CD4-positive, alpha-beta T cell treated with Interleukin-6 at 100 ng/mL for 8 hours (primary cell): ENCODE data around the gene PLIN5.

Experiments used
- DNase-seq: peaks from one replicate; pipeline ENCODE4 v3.0.0-alpha.2; 2020; ENCODE audit warnings: mixed read lengths, low spot score

The PLIN5 gene

GRCh38 chr19:4505570-4506448 is 29.2 kb downstream of the PLIN5 start:
- DNase-seq: no peak

GRCh38 chr19:4504891-4505569 is 30.0 kb downstream of the PLIN5 start:
- DNase-seq: no peak

GRCh38 chr19:4504297-4504701 is 30.7 kb downstream of the PLIN5 start:
- no peak for DNase-seq

GRCh38 chr19:4503825-4504170 is 31.2 kb downstream of the PLIN5 start:
- DNase-seq: no peak

GRCh38 chr19:4503132-4503824 is 31.7 kb downstream of the PLIN5 start:
- no peak for DNase-seq

GRCh38 chr19:4502282-4503131 is 32.5 kb downstream of the PLIN5 start:
- DNase-seq: no peak

- no peak for DNase-seq
Observed at GRCh38 chr19:4501691-4502090, 33.3 kb downstream of the PLIN5 start.

- DNase-seq: no peak
Observed at GRCh38 chr19:4500841-4501591, 34.0 kb downstream of the PLIN5 start.

GRCh38 chr19:4499855-4500254 is 35.2 kb downstream of the PLIN5 start:
- DNase-seq: no peak

GRCh38 chr19:4499318-4499717 is 35.7 kb downstream of the PLIN5 start:
- DNase-seq: no peak

- no peak for DNase-seq
Observed at GRCh38 chr19:4498694-4499093, 36.3 kb downstream of the PLIN5 start.

- DNase-seq: no peak
Observed at GRCh38 chr19:4497770-4498389, 37.1 kb downstream of the PLIN5 start.

- DNase-seq: no peak
Observed at GRCh38 chr19:4496304-4496703, 38.7 kb downstream of the PLIN5 start.

- no peak for DNase-seq
Observed at GRCh38 chr19:4495471-4495870, 39.6 kb downstream of the PLIN5 start.

- no peak for DNase-seq
Observed at GRCh38 chr19:4494691-4495064, 40.3 kb downstream of the PLIN5 start.

- DNase-seq: no peak
Observed at GRCh38 chr19:4493929-4494690, 40.9 kb downstream of the PLIN5 start.

- no peak for DNase-seq
Observed at GRCh38 chr19:4493104-4493928, 41.7 kb downstream of the PLIN5 start.

GRCh38 chr19:4492337-4493103 is 42.5 kb downstream of the PLIN5 start:
- DNase-seq: no peak
